GM13977 (cell line): ENCODE data around the gene COX4I1.

Experiments used
- DNase-seq: peaks from one replicate; pipeline ENCODE4 v3.0.0; 2012; ENCODE audit warnings: low spot score
- in situ Hi-C: fragments of 300-500 bp; cut with MboI; formaldehyde crosslinking; loops from one replicate; pipeline ENCODE4 v1.12.0; 2022; ENCODE audit warnings: low sequenced_read_pairs, low pct_unique_long_range_greater_than_20kb, mixed read lengths, inconsistent platforms; ENCODE audit not compliant: unreplicated experiment
- TF ChIP-seq, protein P1 (sequence below): IDR thresholded peaks from 2 replicates; pipeline ENCODE4 v1.5.1; 2012; ENCODE audit warnings: mild to moderate bottlenecking, control low read depth; ENCODE audit not compliant: insufficient read depth; ENCODE audit errors: extremely low read depth, missing control alignments

Gene COX4I1

GRCh38 chr16:85820604-85821372, 21.3 kb downstream of the COX4I1 start:
- no peak for DNase-seq
- TF ChIP-seq, protein P1, sequence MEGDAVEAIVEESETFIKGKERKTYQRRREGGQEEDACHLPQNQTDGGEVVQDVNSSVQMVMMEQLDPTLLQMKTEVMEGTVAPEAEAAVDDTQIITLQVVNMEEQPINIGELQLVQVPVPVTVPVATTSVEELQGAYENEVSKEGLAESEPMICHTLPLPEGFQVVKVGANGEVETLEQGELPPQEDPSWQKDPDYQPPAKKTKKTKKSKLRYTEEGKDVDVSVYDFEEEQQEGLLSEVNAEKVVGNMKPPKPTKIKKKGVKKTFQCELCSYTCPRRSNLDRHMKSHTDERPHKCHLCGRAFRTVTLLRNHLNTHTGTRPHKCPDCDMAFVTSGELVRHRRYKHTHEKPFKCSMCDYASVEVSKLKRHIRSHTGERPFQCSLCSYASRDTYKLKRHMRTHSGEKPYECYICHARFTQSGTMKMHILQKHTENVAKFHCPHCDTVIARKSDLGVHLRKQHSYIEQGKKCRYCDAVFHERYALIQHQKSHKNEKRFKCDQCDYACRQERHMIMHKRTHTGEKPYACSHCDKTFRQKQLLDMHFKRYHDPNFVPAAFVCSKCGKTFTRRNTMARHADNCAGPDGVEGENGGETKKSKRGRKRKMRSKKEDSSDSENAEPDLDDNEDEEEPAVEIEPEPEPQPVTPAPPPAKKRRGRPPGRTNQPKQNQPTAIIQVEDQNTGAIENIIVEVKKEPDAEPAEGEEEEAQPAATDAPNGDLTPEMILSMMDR: no peak
- in situ Hi-C loops: loop anchor here (5.0 to 25.0 kb wide), 4 partner anchors 82 to 692 kb away; partner anchors contain the start of gene FOXF1

DNA sequence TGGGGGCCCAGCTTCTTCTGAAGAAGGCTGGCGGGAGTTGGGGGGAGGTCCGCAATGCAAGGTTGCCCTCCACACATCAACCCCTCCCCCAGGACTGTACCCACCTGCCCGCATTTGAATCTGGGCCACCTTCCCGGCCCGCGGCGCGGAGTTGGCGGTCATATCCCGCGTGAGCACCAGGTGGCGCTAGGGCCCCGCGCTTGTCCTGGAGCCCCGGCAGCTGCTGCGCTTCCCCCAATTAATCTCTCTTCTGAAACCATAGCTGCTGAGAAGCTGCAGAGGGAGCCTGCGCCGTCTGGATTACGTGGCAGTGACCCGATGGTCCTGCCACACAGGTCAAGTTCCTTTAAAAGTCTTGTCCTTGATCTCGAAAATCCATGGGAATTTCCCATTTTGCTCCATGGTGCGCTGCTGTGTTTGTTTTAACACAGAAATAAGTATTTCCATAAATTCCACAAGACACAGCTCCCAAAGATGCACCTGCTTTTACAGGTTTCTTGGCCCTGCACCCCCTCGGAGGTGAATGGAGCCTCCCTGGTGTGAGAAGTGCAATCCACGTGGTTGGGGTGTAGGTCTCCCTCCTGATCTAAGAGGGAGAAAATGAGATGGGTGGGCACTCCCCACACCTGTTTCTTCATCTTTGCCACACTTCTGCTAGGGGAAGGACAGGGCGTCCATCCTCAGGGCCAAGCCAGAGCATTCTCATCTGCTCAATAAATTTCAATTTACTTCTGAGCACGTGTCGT, 22.1 kb downstream of the COX4I1 start:
- DNase-seq: peak; percentile 92
- in situ Hi-C loops: loop anchor here (5.0 to 25.0 kb wide), 4 partner anchors 81 to 691 kb away; partner anchors contain the start of gene FOXF1
- TF ChIP-seq, protein P1: peak; percentile 97

GRCh38 chr16:85822145-85822544, 22.6 kb downstream of the COX4I1 start:
- DNase-seq: peak; percentile 15
- TF ChIP-seq, protein P1: no peak
- in situ Hi-C loops: loop anchor here (5.0 to 25.0 kb wide), 4 partner anchors 80 to 690 kb away; partner anchors contain the start of gene FOXF1

- in situ Hi-C loops: loop anchor here (5.0 to 25.0 kb wide), 4 partner anchors 79 to 689 kb away; partner anchors contain the start of gene FOXF1
- DNase-seq: no peak
- TF ChIP-seq, protein P1: no peak
These were observed 23.9 kb downstream of the COX4I1 start for GRCh38 chr16:85823328-85823920.

DNA sequence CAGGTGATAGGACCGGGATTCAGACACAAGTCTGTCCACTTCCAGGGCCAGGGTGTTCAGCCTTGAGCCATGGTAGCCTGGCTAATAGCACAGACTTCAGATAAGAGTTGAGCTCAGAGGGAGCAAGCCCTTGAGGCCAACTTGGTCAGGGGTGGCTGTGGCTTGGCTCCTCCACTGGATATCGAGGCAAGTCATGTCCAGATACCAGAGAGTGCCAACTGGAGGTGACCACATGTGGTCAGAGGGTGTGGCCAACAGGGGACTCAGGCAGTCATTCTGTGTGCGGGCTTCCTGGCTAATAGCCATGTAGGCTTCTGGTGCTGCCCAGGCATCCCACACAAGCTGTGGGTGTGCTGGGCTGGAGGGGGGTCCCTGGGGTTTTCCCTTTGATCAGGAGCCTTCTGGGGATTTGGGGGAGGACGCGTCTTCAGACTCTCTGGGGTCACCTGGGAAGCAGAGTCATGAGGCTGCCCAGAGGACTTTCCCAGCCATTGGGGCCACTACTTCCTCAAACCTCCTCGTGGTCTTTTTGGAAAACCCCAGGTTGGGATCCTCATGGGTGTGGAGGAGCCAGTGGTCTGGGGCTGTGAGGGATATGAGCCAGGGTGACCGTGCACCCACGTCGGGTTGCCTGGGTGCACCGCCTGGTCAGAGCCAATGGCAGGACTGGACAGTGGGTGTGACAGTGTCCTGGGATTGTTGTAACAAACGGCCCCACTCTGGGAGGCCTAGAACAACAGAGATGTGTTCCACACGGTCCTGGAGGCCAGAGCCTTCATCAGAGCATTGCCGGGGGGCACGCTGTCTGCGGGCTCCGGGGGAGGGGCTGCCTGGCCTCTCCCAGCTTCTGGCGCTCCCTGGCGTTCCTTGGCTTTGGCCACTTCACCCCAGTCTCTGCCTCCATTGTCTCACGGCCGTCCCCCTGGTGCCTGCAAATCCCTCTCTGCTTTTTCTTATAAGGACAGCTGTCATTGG, 25.0 kb downstream of the COX4I1 start:
- in situ Hi-C loops: loop anchor here (5.0 to 25.0 kb wide), 4 partner anchors 78 to 688 kb away; partner anchors contain the start of gene FOXF1
- peak; percentile 38 for DNase-seq
- TF ChIP-seq, protein P1: no peak
